Kidney (tissue), 14 donors: ENCODE data around the gene SUPT5H. TPM values are rescaled to one million over a fixed set of nuclear protein-coding genes. Genes with fewer than 3 reads are reported as not detected.
A peak's percentile ranks its signal among the peaks of the same experiment; 100 is the strongest.

Source experiments
- DNase-seq, 5 donors: peaks; one replicate each; pipeline ENCODE4 v3.0.0-alpha.2; 2013 to 2020
- FAIRE-seq: peaks from 2 replicates; lab custom pipeline; 2012; peaks lifted over from hg19 to GRCh38; lab: Jason Lieb, UNC
- H3K27ac ChIP-seq, 2 donors: one replicate each; pipeline ENCODE4 v1.7.0; 2013; ENCODE audit warnings: low read depth in 2 of 2, low read length in 2 of 2, inconsistent platforms in 1 of 2
- H3K27me3 ChIP-seq: one replicate; pipeline ENCODE4 v1.7.1; 2013; ENCODE audit warnings: low read length, inconsistent platforms; ENCODE audit not compliant: control insufficient read depth, insufficient read depth
- H3K36me3 ChIP-seq, 3 donors: one replicate each; pipeline versions ENCODE4 v1.7.0 to v1.7.1; 2013; ENCODE audit warnings: low read length in 3 of 3, control low read depth in 1 of 3, inconsistent platforms in 1 of 3; ENCODE audit not compliant: insufficient read depth in 3 of 3, control insufficient read depth in 2 of 3
- H3K4me1 ChIP-seq, 3 donors: one replicate each; pipeline versions ENCODE4 v1.7.0 to v1.7.1; 2013; ENCODE audit warnings: low read length in 3 of 3, inconsistent platforms in 1 of 3, low read depth in 1 of 3; ENCODE audit not compliant: control insufficient read depth in 2 of 3, insufficient read depth in 2 of 3
- H3K4me3 ChIP-seq, 3 donors: one replicate each; pipeline versions ENCODE4 v1.7.0 to v1.8.1; 2013; ENCODE audit warnings: low read length in 3 of 3, control low read depth in 1 of 3, inconsistent platforms in 1 of 3
- H3K9ac ChIP-seq, 3 donors: one replicate each; pipeline versions ENCODE4 v1.7.0 to v1.7.1; 2013; ENCODE audit warnings: low read length in 3 of 3, control low read depth in 1 of 3, inconsistent platforms in 1 of 3
- H3K9me3 ChIP-seq, 3 donors: one replicate each; pipeline versions ENCODE4 v1.7.0 to v1.7.1; 2013; ENCODE audit warnings: low read length in 3 of 3, control low read depth in 1 of 3, inconsistent platforms in 1 of 3; ENCODE audit not compliant: control insufficient read depth in 2 of 3, insufficient read depth in 1 of 3
- CTCF ChIP-seq: IDR thresholded peaks from 3 replicates; pipeline ENCODE4 v1.5.1; 2012; ENCODE audit warnings: mild to moderate bottlenecking, moderate library complexity, borderline replicate concordance; ENCODE audit not compliant: insufficient read depth; ENCODE audit errors: extremely low read depth
- intact Hi-C: fragments of 100-400 bp; cut with DNase I; formaldehyde crosslinking; loops from one replicate; pipeline ENCODE4 v1.11.1; 2022
- polyA plus RNA-seq: library from polyadenylated mRNA; stranded (reverse); fragments of 350-450 nt; fragmentation: Illumina TruSeq; extraction: RNeasy Lipid Tissue Mini Kit (QIAGEN cat#74804); gene quantifications from one replicate; pipeline ENCODE4 v1.2.3, GENCODE V29; 2014; ENCODE audit warnings: low read depth, low replicate concordance; ENCODE audit not compliant: insufficient read depth
- total RNA-seq: library from RNA; stranded (reverse); fragmentation: NEBNext Ultra II Directional; extraction: Animal tissue kit (Norgen Biotek cat#: 25700); gene quantifications from one replicate; pipeline ENCODE4 v1.2.1, GENCODE V29; 2021
- donor health status: control.
- donor health status: control.
- donor health status: control.
- donor health status: control.
- donor health status: control.
- donor health status: DM: yes; HTN: yes; CAD: no.
- donor health status: Normal renal cell carcinoma (clear cell type).

SUPT5H gene
- total and polyA plus RNA-seq, 2 donors from 2014 or later, result 106 to 123 TPM

GRCh38 chr19:39412100-39412866, 33.1 kb upstream of the SUPT5H start, which contains the start of gene PLEKHG2:
Gene PLEKHG2 (plus strand): TSS chr19:39412669. CDS start chr19:39414087, 1,418 bp downstream.
- Histone ChIP-seq H3K9ac (peak within 1 kb of the TSS; percentile 37 to 77 (median 57)), H3K4me1 (peaks cover 14 to 26% (median 19%) of the 10 kb centered on the region in 3 donors), H3K27ac (peak within 1 kb of the TSS; percentile 95 to 98), H3K27me3 (no peaks in the 10 kb centered on the region), H3K9me3 (no peaks in the 10 kb centered on the region), H3K36me3 (peaks cover 0 to 16% (median 6%) of the 10 kb centered on the region in 3 donors), H3K4me3 (peak within 1 kb of the TSS; percentile 51 to 99 (median 80))
- intact Hi-C loops, result no loop called here
- peak; percentile 98 for FAIRE-seq
- TF ChIP-seq CTCF, result peak; percentile 63
- peak; percentile 99 to 100 (median 100) for DNase-seq

GRCh38 chr19:39412867-39413271, 32.5 kb upstream of the SUPT5H start:
- peak overlapping the region; percentile 51 to 99 (median 74) for H3K4me3 ChIP-seq
- intact Hi-C loops, result no loop called here
- H3K27me3 ChIP-seq, result no peaks in the 10 kb centered on the region
- TF ChIP-seq CTCF, result no peak
- peaks cover 14 to 26% (median 19%) of the 10 kb centered on the region in 3 donors for H3K4me1 ChIP-seq
- H3K27ac ChIP-seq, result peak overlapping the region; percentile 47 to 86
- peaks cover 0 to 10% (median 5%) of the 10 kb centered on the region in 3 donors for H3K36me3 ChIP-seq
- DNase-seq (peak in 1 of 5 donors; percentile 89), FAIRE-seq (no peak)
- H3K9me3 ChIP-seq, result no peaks in the 10 kb centered on the region
- peak overlapping the region; percentile 3 to 77 (median 57) for H3K9ac ChIP-seq

GRCh38 chr19:39413272-39413910, 32.0 kb upstream of the SUPT5H start:
- no peaks in the 10 kb centered on the region for H3K9me3 ChIP-seq
- intact Hi-C loops, result no loop called here
- H3K4me3 ChIP-seq, result peak overlapping the region; percentile 62 to 99 (median 80)
- FAIRE-seq, result no peak
- no peaks in the 10 kb centered on the region for H3K27me3 ChIP-seq
- peak; percentile 86 to 94 (median 91) for DNase-seq
- TF ChIP-seq CTCF, result no peak
- peak overlapping the region; percentile 47 to 86 for H3K27ac ChIP-seq
- peaks cover 14 to 26% (median 19%) of the 10 kb centered on the region in 3 donors for H3K4me1 ChIP-seq
- peaks cover 0 to 5% (median 2%) of the 10 kb centered on the region in 3 donors for H3K36me3 ChIP-seq
- H3K9ac ChIP-seq, result peak overlapping the region in 2 of 3 donors; percentile 65 to 77
